22Rv1 (cell line): ENCODE results near the gene SCNN1B.

Experiments
- CTCF ChIP-seq: fragments of 450-650 bp; IDR thresholded peaks from 2 replicates; pipeline ENCODE4 v1.5.1; 2017; ENCODE audit warnings: mild to moderate bottlenecking
- ZFX ChIP-seq: fragments of 450-650 bp; IDR thresholded peaks from 2 replicates; pipeline ENCODE4 v1.6.1; 2017; ENCODE audit warnings: antibody characterized with exemption, borderline replicate concordance

GRCh38 chr16:23254338-23254737 is 47.8 kb upstream of the SCNN1B start:
- TF ChIP-seq CTCF (no peak), ZFX (no peak)
